H1 (cell line): Measurements from ENCODE around the gene FRMD4A. TPM values are rescaled to one million over a fixed set of nuclear protein-coding genes. Genes with fewer than 3 reads are reported as not detected.

Source experiments
- CTCF ChIA-PET: fragments of 300-600 bp; sonication (Branson Sonifier 250); formaldehyde crosslinking; loops from one replicate; lab custom pipeline; 2021; ENCODE audit not compliant: partially characterized antibody; lab: Charles Lee
- POLR2A ChIA-PET: fragments of 300-600 bp; sonication (Branson Sonifier 250); formaldehyde crosslinking; loops from one replicate; lab custom pipeline; 2021; ENCODE audit warnings: inconsistent platforms; ENCODE audit not compliant: partially characterized antibody; lab: Charles Lee
- DNase-seq, 2 experiments: peaks; one replicate each; pipeline versions ENCODE4 v3.0.0 to v3.0.0-alpha.2; 2010 to 2022; ENCODE audit warnings: low spot score in 2 of 2, low read depth in 1 of 2, mixed read lengths in 1 of 2
- FAIRE-seq: peaks from 2 replicates; lab custom pipeline; 2011; peaks lifted over from hg19 to GRCh38; lab: Jason Lieb, UNC
- H2AFZ ChIP-seq: 2 replicates; pipeline ENCODE4 v1.8.1; 2012; ENCODE audit warnings: low read length, inconsistent platforms
- H2AK5ac ChIP-seq: 2 replicates; pipeline ENCODE4 v1.6.1; 2013; ENCODE audit warnings: low read depth, low read length
- H2BK120ac ChIP-seq: replicated peaks from 2 replicates; pipeline ENCODE3; 2013; ENCODE audit warnings: low read depth, low read length, inconsistent platforms
- H2BK12ac ChIP-seq: 2 replicates; pipeline ENCODE4 v1.6.1; 2013; ENCODE audit warnings: low read depth, low read length
- H2BK15ac ChIP-seq: 2 replicates; pipeline ENCODE4 v1.6.1; 2013; ENCODE audit warnings: low read length
- H2BK20ac ChIP-seq: 2 replicates; pipeline ENCODE4 v1.6.1; 2013; ENCODE audit warnings: low read length
- H2BK5ac ChIP-seq: 2 replicates; pipeline ENCODE4 v1.6.1; 2013; ENCODE audit warnings: low read depth, low read length
- H3K14ac ChIP-seq: 2 replicates; pipeline ENCODE4 v1.6.1; 2013; ENCODE audit warnings: inconsistent platforms; ENCODE audit not compliant: insufficient read length
- H3K18ac ChIP-seq: 2 replicates; pipeline ENCODE4 v1.6.1; 2013; ENCODE audit warnings: low read length; ENCODE audit errors: extremely low read depth
- H3K23ac ChIP-seq: 2 replicates; pipeline ENCODE4 v1.6.1; 2013; ENCODE audit warnings: inconsistent platforms; ENCODE audit not compliant: insufficient read length
- H3K23me2 ChIP-seq: 2 replicates; pipeline ENCODE4 v1.6.1; 2013; ENCODE audit warnings: low read depth, low read length
- H3K27ac ChIP-seq: 2 replicates; pipeline ENCODE4 v1.6.1; 2011; ENCODE audit warnings: low read depth, low read length, inconsistent platforms
- H3K27me3 ChIP-seq, 4 experiments: replicated peaks in 1 of 4; 1 replicate in 1 of 4; 2 replicates in 3 of 4; pipeline versions ENCODE4 v1.6.1 to v1.8.1; 2011 to 2013; ENCODE audit warnings: low read length in 3 of 4, mild to moderate bottlenecking in 3 of 4, inconsistent platforms in 2 of 4, mixed read lengths in 2 of 4, moderate library complexity in 1 of 4; ENCODE audit not compliant: control insufficient read depth in 3 of 4, insufficient read depth in 3 of 4; ENCODE audit errors: extremely low read depth in 1 of 4
- H3K36me3 ChIP-seq, 4 experiments: 2 replicates each; pipeline versions ENCODE4 v1.6.1 to v1.8.1; 2011 to 2013; ENCODE audit warnings: mild to moderate bottlenecking in 4 of 4, low read length in 3 of 4, moderate library complexity in 2 of 4, control low read depth in 1 of 4, inconsistent platforms in 1 of 4; ENCODE audit not compliant: insufficient read depth in 4 of 4, control insufficient read depth in 2 of 4
- H3K4ac ChIP-seq: replicated peaks from 2 replicates; pipeline ENCODE3; 2013; ENCODE audit warnings: low read length, low read depth, mixed read lengths, inconsistent platforms; ENCODE audit not compliant: insufficient read length
- H3K4me1 ChIP-seq, 4 experiments: replicated peaks in 1 of 4; 1 replicate in 1 of 4; 2 replicates in 3 of 4; pipeline versions ENCODE4 v1.6.1 to v1.8.1; 2011 to 2013; ENCODE audit warnings: low read length in 3 of 4, inconsistent platforms in 2 of 4, mixed read lengths in 1 of 4; ENCODE audit not compliant: insufficient read depth in 4 of 4, control insufficient read depth in 3 of 4
- H3K4me2 ChIP-seq, 2 experiments: 2 replicates each; pipeline versions ENCODE4 v1.6.1 to v1.8.1; 2011 to 2013; ENCODE audit warnings: low read depth in 2 of 2, low read length in 2 of 2, control low read depth in 1 of 2, inconsistent platforms in 1 of 2, mild to moderate bottlenecking in 1 of 2; ENCODE audit not compliant: insufficient read depth in 1 of 2
- H3K4me3 ChIP-seq, 4 experiments: fragments of 200-600, 300-600 bp in 1 of 4; sonication (generic), shearing (Covaris generic), sonication (Bioruptor Twin) in 1 of 4; 2 replicates each; pipeline versions ENCODE4 v1.5.1 to v1.8.1; 2011 to 2016; ENCODE audit warnings: low read length in 4 of 4, low read depth in 3 of 4, control low read depth in 2 of 4, inconsistent platforms in 2 of 4, mild to moderate bottlenecking in 2 of 4, mixed read lengths in 1 of 4, moderate library complexity in 1 of 4; ENCODE audit not compliant: insufficient read depth in 2 of 4; ENCODE audit errors: extremely low read depth in 1 of 4
- H3K56ac ChIP-seq: replicated peaks from 2 replicates; pipeline ENCODE3; 2013; ENCODE audit warnings: low read depth, mild to moderate bottlenecking, mixed read lengths, low read length, inconsistent platforms; ENCODE audit not compliant: insufficient read length
- H3K79me1 ChIP-seq: 2 replicates; pipeline ENCODE4 v1.6.1; 2013; ENCODE audit warnings: low read depth, low read length, control low read depth
- H3K79me2 ChIP-seq, 2 experiments: 2 replicates each; pipeline versions ENCODE4 v1.6.1 to v1.8.1; 2012 to 2013; ENCODE audit warnings: low read length in 2 of 2, mild to moderate bottlenecking in 2 of 2, inconsistent platforms in 1 of 2; ENCODE audit not compliant: insufficient read depth in 2 of 2, control insufficient read depth in 1 of 2
- H3K9ac ChIP-seq, 4 experiments: replicated peaks in 1 of 4; 1 replicate in 1 of 4; 2 replicates in 3 of 4; pipeline versions ENCODE4 v1.6.1 to v1.8.1; 2011 to 2013; ENCODE audit warnings: low read depth in 3 of 4, low read length in 3 of 4, control low read depth in 2 of 4, mild to moderate bottlenecking in 2 of 4, moderate library complexity in 2 of 4, inconsistent platforms in 1 of 4; ENCODE audit errors: extremely low read depth in 1 of 4
- H3K9me3 ChIP-seq, 2 experiments: 2 replicates each; pipeline versions ENCODE4 v1.6.1 to v1.8.1; 2012 to 2013; ENCODE audit warnings: mild to moderate bottlenecking in 2 of 2, moderate library complexity in 2 of 2, control low read depth in 1 of 2, inconsistent platforms in 1 of 2, low read depth in 1 of 2, low read length in 1 of 2, mixed read lengths in 1 of 2; ENCODE audit not compliant: insufficient read depth in 2 of 2
- H4K20me1 ChIP-seq, 2 experiments: replicated peaks in 1 of 2; 2 replicates each; pipeline versions ENCODE3 to v1.8.1; 2011 to 2013; ENCODE audit warnings: inconsistent platforms in 2 of 2, low read length in 2 of 2, mild to moderate bottlenecking in 1 of 2; ENCODE audit not compliant: insufficient read depth in 2 of 2, control insufficient read depth in 1 of 2
- H4K5ac ChIP-seq: 2 replicates; pipeline ENCODE4 v1.6.1; 2013; ENCODE audit warnings: low read length, low read depth, mixed read lengths, inconsistent platforms; ENCODE audit not compliant: insufficient read length
- H4K8ac ChIP-seq: 2 replicates; pipeline ENCODE4 v1.8.0; 2013; ENCODE audit warnings: mild to moderate bottlenecking, moderate library complexity, low read length, inconsistent platforms; ENCODE audit not compliant: insufficient read depth; ENCODE audit errors: extremely low read depth
- H4K91ac ChIP-seq: replicated peaks from 2 replicates; pipeline ENCODE3; 2013; ENCODE audit warnings: low read length, mixed read lengths, inconsistent platforms; ENCODE audit not compliant: insufficient read length
- ATF3 ChIP-seq: IDR thresholded peaks from 2 replicates; pipeline ENCODE4 v1.6.1; 2011; ENCODE audit warnings: low read depth, mild to moderate bottlenecking, low read length; ENCODE audit not compliant: insufficient read depth
- KDM1A ChIP-seq: fragments of 200-600, 300-600 bp; sonication (generic); IDR thresholded peaks from 2 replicates; pipeline ENCODE4 v1.7.1; 2016; ENCODE audit warnings: mild to moderate bottlenecking, low read length, borderline replicate concordance
- MAX ChIP-seq: IDR thresholded peaks from 2 replicates; pipeline ENCODE4 v1.6.1; 2012; ENCODE audit warnings: inconsistent platforms
- NANOG ChIP-seq: IDR thresholded peaks from 2 replicates; pipeline ENCODE4 v1.6.1; 2011; ENCODE audit warnings: low read length, low read depth, mild to moderate bottlenecking, inconsistent platforms; ENCODE audit not compliant: insufficient read depth, poor library complexity, severe bottlenecking
- POU5F1 ChIP-seq: IDR thresholded peaks from 2 replicates; pipeline ENCODE4 v1.6.1; 2011; ENCODE audit warnings: low read depth, mild to moderate bottlenecking, low read length, moderate library complexity
- RAD21 ChIP-seq, 2 experiments: IDR thresholded peaks in 1 of 2; conservative IDR thresholded peaks in 1 of 2; 2 replicates each; pipeline ENCODE4 v1.6.1; 2011; ENCODE audit warnings: low read depth in 2 of 2, low read length in 2 of 2, improper control_type of control experiment in 1 of 2, inconsistent platforms in 1 of 2, mild to moderate bottlenecking in 1 of 2, moderate library complexity in 1 of 2
- SIN3A ChIP-seq, 2 experiments: IDR thresholded peaks in 1 of 2; conservative IDR thresholded peaks in 1 of 2; 2 replicates each; pipeline ENCODE4 v1.6.1; 2011 to 2012; ENCODE audit warnings: low read length in 2 of 2, improper control_type of control experiment in 1 of 2, low read depth in 1 of 2, mild to moderate bottlenecking in 1 of 2
- SRF ChIP-seq: IDR thresholded peaks from 2 replicates; pipeline ENCODE4 v1.6.1; 2011; ENCODE audit warnings: mild to moderate bottlenecking, low read depth, low read length, moderate library complexity
- TAF7 ChIP-seq: optimal IDR thresholded peaks from 2 replicates; pipeline ENCODE3; 2011; ENCODE audit warnings: low read depth, mild to moderate bottlenecking, inconsistent platforms, low read length, moderate library complexity, borderline replicate concordance
- TBP ChIP-seq: IDR thresholded peaks from 2 replicates; pipeline ENCODE4 v1.6.1; 2011; ENCODE audit warnings: low read depth, low read length, improper control_type of control experiment
- WGBS, 2 experiments: shearing (Covaris generic) in 1 of 2; methylation state at CpG; one replicate each; pipeline versions ENCODE4 v1.1.6 to v1.1.7; 2013 to 2015; ENCODE audit warnings: low lambda C conversion rate in 2 of 2, mixed read lengths in 2 of 2, inconsistent platforms in 1 of 2, low coverage in 1 of 2, missing lambda C conversion rate in 1 of 2; ENCODE audit not compliant: insufficient replicate concordance in 2 of 2, insufficient coverage in 1 of 2, insufficient read length in 1 of 2; ENCODE audit errors: extremely low coverage in 1 of 2, missing lambda C conversion rate in 1 of 2; 5-methylcytosine and 5-hydroxymethylcytosine counted together
- polyA plus RNA-seq, 7 experiments: library from polyadenylated mRNA; depleted of rRNA in 3 of 7; stranded (reverse) in 5 of 7; unstranded in 2 of 7; fragments of >200 nt in 5 of 7; fragments of 200-250 nt in 2 of 7; gene quantifications; 1 replicate in 5 of 7; 2 replicates in 1 of 7; 4 replicates in 1 of 7; pipeline versions ENCODE4 v1.2.1 to v1.2.3, GENCODE V29; 2011 to 2013; ENCODE audit warnings: missing spikeins in 2 of 7, mixed read lengths in 2 of 7
- total RNA-seq: library from RNA; stranded (reverse); fragmentation: NEBNext Ultra II Directional; extraction: Animal tissue kit (Norgen Biotek cat#: 25700); gene quantifications from 2 replicates; pipeline ENCODE4 v1.2.1, GENCODE V29; 2021
- TF ChIP-seq, protein P1 (sequence below): IDR thresholded peaks from 2 replicates; pipeline ENCODE4 v1.6.1; 2012; ENCODE audit warnings: low read length, inconsistent platforms

FRMD4A gene
- total and polyA plus RNA-seq, 2 of the 8 experiments (the other 6 are each of a cell fraction or from before 2014, with no cell fraction given): 38.6 to 39.6 TPM

DNA sequence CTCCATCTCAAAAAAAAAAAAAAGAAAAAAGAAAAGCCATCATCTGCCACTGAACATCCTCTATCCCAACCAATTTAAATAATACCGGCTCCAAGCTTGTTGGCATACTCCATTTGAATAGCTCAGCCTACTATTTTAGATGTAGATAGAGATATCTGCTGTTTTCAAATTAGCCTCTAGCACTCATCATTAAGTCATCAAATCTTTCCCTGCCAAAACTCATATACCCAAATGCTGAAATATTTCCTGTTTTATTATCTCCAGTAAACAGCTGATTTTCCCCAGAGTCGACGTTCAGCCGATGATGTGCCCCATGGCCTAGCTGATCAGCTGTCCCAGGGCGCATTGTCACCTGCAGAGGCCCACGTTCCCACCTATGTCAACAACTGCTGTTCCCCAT lies 34.5 kb upstream of the FRMD4A start:
- H2BK12ac ChIP-seq: no peak overlapping the region
- H3K23ac ChIP-seq: no peak overlapping the region
- H3K79me1 ChIP-seq: no peaks in the 10 kb centered on the region
- H3K9me3 ChIP-seq: no peaks in the 10 kb centered on the region
- H2BK20ac ChIP-seq: no peak overlapping the region
- no peak overlapping the region for H3K56ac ChIP-seq
- no peak for FAIRE-seq
- no peak overlapping the region for H3K9ac ChIP-seq
- 95% methylated on average over 6 of the region's 6 CpGs; no CpG with 5 or more reads in 1 of the 2 experiments for WGBS, 2 experiments
- H3K79me2 ChIP-seq: no peaks in the 10 kb centered on the region
- H3K27ac ChIP-seq: no peak overlapping the region
- H3K14ac ChIP-seq: no peak overlapping the region
- no peak overlapping the region for H4K8ac ChIP-seq
- H3K36me3 ChIP-seq: no peaks in the 10 kb centered on the region
- H2BK15ac ChIP-seq: no peak overlapping the region
- no peak overlapping the region for H3K4me3 ChIP-seq
- no peak overlapping the region for H4K91ac ChIP-seq
- H3K18ac ChIP-seq: no peak overlapping the region
- H3K4me2 ChIP-seq: no peak overlapping the region
- no peaks in the 10 kb centered on the region; the same call in 1 of the 2 replicates for H3K23me2 ChIP-seq
- no peak for DNase-seq
- no peaks in the 10 kb centered on the region for H3K4me1 ChIP-seq
- no peaks in the 10 kb centered on the region for H3K27me3 ChIP-seq
- CTCF ChIA-PET: interaction anchor here (1.1 to 1.8 kb wide), 3 partner anchors 31 to 62 kb away, joined by 4 read pairs; no protein-coding TSS in a partner anchor
- H2AFZ ChIP-seq: no peak overlapping the region
- no peak overlapping the region for H3K4ac ChIP-seq
- H2BK120ac ChIP-seq: no peak overlapping the region
- POLR2A ChIA-PET: no interaction called here
- H2BK5ac ChIP-seq: no peak overlapping the region
- H4K5ac ChIP-seq: no peak overlapping the region
- no peak overlapping the region for H2AK5ac ChIP-seq
- H4K20me1 ChIP-seq: no peaks in the 10 kb centered on the region
- TF ChIP-seq, protein P1, sequence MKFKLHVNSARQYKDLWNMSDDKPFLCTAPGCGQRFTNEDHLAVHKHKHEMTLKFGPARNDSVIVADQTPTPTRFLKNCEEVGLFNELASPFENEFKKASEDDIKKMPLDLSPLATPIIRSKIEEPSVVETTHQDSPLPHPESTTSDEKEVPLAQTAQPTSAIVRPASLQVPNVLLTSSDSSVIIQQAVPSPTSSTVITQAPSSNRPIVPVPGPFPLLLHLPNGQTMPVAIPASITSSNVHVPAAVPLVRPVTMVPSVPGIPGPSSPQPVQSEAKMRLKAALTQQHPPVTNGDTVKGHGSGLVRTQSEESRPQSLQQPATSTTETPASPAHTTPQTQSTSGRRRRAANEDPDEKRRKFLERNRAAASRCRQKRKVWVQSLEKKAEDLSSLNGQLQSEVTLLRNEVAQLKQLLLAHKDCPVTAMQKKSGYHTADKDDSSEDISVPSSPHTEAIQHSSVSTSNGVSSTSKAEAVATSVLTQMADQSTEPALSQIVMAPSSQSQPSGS: no peak
- TF ChIP-seq MAX: no peak
- no peak for TF ChIP-seq KDM1A
- no peak for TF ChIP-seq SIN3A (conservative IDR thresholded peaks at IDR 0.05 in 1 of 2, IDR thresholded peaks at IDR 0.05 in 1 of 2; ENCODE audit: low read depth in 1 of 2, low read length in 2 of 2)
- TF ChIP-seq SRF: no peak
- no peak for TF ChIP-seq RAD21 (IDR thresholded peaks at IDR 0.05 in 1 of 2, conservative IDR thresholded peaks at IDR 0.05 in 1 of 2; ENCODE audit: low read depth in 2 of 2, low read length in 2 of 2)
- TF ChIP-seq NANOG: no peak
- TF ChIP-seq POU5F1: no peak
- TF ChIP-seq TBP: no peak
- no peak for TF ChIP-seq TAF7
- TF ChIP-seq ATF3: no peak
